ENCODE data around the gene PARD3.

DNA sequence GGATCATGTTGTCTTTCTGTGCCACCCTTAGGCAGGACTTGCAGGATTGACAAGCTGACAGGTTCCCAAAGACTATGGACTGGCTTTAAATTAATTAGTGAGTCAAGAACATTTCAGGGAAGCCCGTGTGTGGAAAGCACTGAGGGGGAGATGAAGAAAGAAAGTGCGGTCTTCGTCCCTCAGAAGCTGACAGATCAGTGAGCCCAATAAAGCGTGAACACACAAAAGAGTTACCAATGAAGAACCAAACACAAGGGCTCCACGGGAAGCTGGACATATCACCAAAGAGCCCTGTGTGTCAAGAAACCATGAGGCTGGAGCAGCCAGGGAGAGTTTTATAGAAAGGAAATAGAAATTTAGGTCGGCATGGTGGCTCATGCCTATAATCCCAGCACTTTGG is 725.8 kb downstream of the PARD3 start:
- TF ChIP-seq CTCF (IDR thresholded peaks at IDR 0.05; ENCODE audit: insufficient read depth, low read length, poor library complexity, severe bottlenecking), result no peak
- no peak for TF ChIP-seq EZH2phosphoT487 (conservative IDR thresholded peaks at IDR 0.05; ENCODE audit: low read length)
